Right cardiac atrium (tissue), 5 donors: ENCODE results near the gene HOXB5. TPM values are rescaled to one million over a fixed set of nuclear protein-coding genes. Genes with fewer than 3 reads are reported as not detected.

ENCODE experiments used
- ATAC-seq, 2 donors: fragments of 200-7000 bp; cut with Tn5 transposase; one replicate each; pipeline versions ENCODE4 v1.8.0 to v1.9.1; 2020; ENCODE audit warnings: moderate library complexity in 2 of 2, mild to moderate bottlenecking in 1 of 2
- DNase-seq, 3 donors: peaks; one replicate each; pipeline ENCODE4 v3.0.0-alpha.2; 2020
- H3K27ac ChIP-seq: one replicate; pipeline ENCODE4 v1.5.1; 2013; ENCODE audit warnings: mild to moderate bottlenecking, low read length, control low read depth, moderate library complexity
- H3K27me3 ChIP-seq: one replicate; pipeline ENCODE4 v1.6.1; 2013; ENCODE audit not compliant: control insufficient read depth, insufficient read depth
- H3K4me1 ChIP-seq: one replicate; pipeline ENCODE4 v1.6.1; 2013; ENCODE audit warnings: low read length; ENCODE audit not compliant: control insufficient read depth, insufficient read depth
- H3K4me3 ChIP-seq: one replicate; pipeline ENCODE4 v1.5.1; 2013; ENCODE audit warnings: low read length, control low read depth
- H3K9me3 ChIP-seq: one replicate; pipeline ENCODE4 v1.6.1; 2013; ENCODE audit warnings: low read length; ENCODE audit not compliant: control insufficient read depth
- WGBS: extraction: QIAGEN DNeasy Blood & Tissue Kit; methylation state at CpG from one replicate; pipeline ENCODE4 v1.1.7; 2013; 5-methylcytosine and 5-hydroxymethylcytosine counted together
- intact Hi-C, 4 donors: fragments of 100-400 bp; cut with DNase I; formaldehyde crosslinking; loops; one replicate each; pipeline versions ENCODE4 v1.11.0 to v1.14.0; 2022 to 2023
- polyA plus RNA-seq: library from polyadenylated mRNA; stranded (reverse); fragments of 200-250 nt; gene quantifications from one replicate; pipeline ENCODE4 v1.2.3, GENCODE V29; 2013
- total RNA-seq, 4 donors: library from RNA; stranded (reverse); fragmentation: NEBNext Ultra II Directional; extraction: Animal tissue kit (Norgen Biotek cat#: 25700); gene quantifications; one replicate each; pipeline ENCODE4 v1.2.1, GENCODE V29; 2021
- donor health status: healthy with polysubstance abuse.
- donor health status: DM: no; HTN: yes; CAD: no.
- donor health status: DM: no; HTN: no; CAD: no.
- donor health status: DM: no; HTN: yes; CAD: no; lungs with severe emphysema.
- donor health status: DM: yes; HTN: yes; CAD: no.

The HOXB5 gene
- total and polyA plus RNA-seq, 5 donors = 0.12 to 0.37 (median 0.14) TPM; not detected in 1

DNA sequence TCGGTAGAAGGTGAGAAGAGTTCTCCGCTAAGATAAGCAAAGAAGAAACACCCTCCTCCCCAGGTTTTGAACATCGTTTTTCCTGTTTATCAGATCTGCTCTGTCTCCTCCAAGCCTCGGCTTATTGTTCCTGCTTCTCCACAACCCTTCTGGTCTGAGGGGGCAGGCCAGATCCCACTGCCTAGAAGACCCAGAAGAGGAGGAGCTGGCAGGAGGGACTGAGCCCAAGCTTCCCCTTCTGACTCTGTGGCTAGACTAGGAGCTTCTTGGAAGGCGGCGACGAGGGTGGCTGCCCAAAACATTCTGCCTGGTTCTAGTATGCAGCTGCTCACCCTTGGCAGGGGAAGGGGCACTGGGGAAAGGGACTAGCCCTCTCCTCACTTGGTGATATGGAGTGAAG is 5.2 kb upstream of the HOXB5 start:
- ATAC-seq (no peak), DNase-seq (no peak)
- H3K4me3 ChIP-seq = no peak overlapping the region

DNA sequence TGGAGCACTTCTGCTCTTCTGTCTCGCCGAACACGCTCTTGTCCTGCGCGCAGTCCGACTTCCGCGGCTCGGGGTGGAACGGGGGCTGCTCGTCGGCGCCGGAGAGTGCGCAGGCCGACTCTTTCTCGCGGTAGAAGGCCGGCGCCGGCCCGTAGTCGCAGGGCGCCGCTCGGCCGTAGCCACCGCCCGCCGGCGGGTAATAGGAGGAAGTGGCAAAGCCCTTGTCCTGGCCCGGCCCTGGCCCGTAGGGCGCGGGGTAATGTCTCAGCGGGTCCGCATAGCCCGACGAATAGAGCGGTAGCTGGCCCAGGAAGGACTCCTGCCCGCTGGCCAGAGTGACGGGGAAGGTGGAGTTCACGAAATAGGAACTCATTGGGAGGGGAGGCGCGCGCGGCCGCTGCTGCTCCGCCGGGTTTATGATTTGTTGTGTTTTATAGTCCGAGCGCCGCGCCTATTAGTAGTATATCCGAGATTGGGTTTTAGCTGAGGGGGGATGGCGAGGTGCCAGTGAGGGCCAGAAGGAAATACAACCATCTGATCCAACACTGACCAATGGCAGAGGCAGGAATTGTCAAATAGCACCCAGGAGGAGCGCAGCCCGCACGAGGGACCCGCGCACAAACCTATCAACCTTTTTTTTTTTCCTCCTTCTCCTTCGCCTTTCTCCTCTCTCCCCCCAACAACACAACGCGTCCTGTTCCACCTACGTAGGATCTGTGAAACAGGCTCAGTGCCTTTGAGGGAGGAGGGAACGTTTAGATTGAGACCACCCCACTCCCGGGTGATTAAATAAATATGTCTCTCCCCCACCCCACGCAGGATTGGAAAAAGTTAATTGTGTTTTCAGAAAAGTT is 4.4 kb upstream of the HOXB5 start:
- DNase-seq (peak; percentile 46 to 75 (median 74)), ATAC-seq (peak; percentile 42 to 47)
- WGBS = under 1% methylated on average over 68 of the region's 68 CpGs
- intact Hi-C loops = loop anchor here in 2 of 4 donors (10.0 kb wide), 2 partner anchors 243 to 263 kb away; no protein-coding TSS in a partner anchor
- Histone ChIP-seq H3K27ac (no peak overlapping the region), H3K9me3 (no peaks in the 10 kb centered on the region), H3K4me1 (peaks cover 4% of the 10 kb centered on the region), H3K4me3 (peak overlapping the region; percentile 22), H3K27me3 (no peaks in the 10 kb centered on the region)

More for the DNA sequence above, 5.2 kb upstream of the HOXB5 start:
- intact Hi-C loops = loop anchor here in 2 of 4 donors (10.0 kb wide), 2 partner anchors 244 to 264 kb away; no protein-coding TSS in a partner anchor
- WGBS = 19% methylated on average over 7 of the region's 7 CpGs
- Histone ChIP-seq H3K4me1 (peaks cover 4% of the 10 kb centered on the region), H3K9me3 (no peaks in the 10 kb centered on the region), H3K27me3 (no peaks in the 10 kb centered on the region), H3K27ac (no peak overlapping the region)

DNA sequence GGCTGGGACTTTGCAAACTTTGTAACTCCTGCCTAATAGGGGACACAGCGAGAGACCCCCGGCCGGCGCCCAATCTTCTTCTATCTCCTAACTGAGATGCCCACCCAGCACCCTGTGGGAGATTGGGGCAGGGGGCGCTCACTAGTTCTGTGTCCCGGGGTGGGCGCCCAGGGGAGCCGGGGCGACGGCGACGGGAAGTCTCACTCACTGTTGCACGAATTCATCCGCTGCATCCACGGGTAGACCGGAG is 3.9 kb upstream of the HOXB5 start:
- no peak for DNase-seq
- Histone ChIP-seq H3K4me3 (peak overlapping the region; percentile 22), H3K9me3 (no peaks in the 10 kb centered on the region), H3K4me1 (peaks cover 4% of the 10 kb centered on the region), H3K27ac (no peak overlapping the region), H3K27me3 (no peaks in the 10 kb centered on the region)
- intact Hi-C loops = loop anchor here in 2 of 4 donors (10.0 kb wide), 2 partner anchors 243 to 263 kb away; no protein-coding TSS in a partner anchor
- ATAC-seq = no peak
- 2% methylated on average over 16 of the region's 16 CpGs for WGBS

DNA sequence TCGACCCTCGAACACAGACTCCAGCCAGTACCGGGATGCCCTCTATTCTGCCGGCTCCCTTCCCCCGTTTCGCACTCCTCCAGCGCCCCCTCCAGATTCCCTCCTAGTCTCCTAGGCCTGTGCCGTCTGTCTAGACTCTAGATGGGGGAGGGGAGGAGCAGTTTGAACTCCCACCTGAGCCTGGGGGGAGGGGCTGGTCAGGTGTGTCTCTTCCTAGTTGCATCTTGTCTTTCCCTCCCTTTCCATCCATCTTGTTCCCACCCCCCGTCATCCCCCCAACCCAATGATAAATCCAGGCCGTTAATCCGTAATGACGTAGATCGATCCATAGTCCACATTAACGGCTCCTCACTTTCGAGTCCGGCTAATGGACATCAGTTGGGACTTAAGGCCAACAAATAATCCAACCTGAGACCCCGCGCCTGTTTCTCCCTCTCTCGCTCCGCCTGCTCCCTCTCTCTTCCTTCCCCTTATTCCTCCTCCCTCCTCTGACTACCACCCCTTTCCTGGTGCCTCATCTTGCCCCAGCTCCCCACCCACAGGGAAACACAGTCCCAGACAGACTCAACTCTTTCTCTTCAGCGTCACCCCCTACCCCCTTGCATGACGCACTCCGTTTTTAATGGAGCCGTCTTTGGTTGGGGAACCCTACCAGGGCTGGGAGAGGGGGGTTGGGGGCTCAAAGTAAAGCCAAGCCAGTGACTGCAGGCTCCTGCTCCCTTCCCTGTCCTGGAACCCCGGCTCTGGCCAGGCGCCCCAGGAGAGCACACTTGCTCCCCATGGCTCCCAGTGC is 3.4 kb upstream of the HOXB5 start:
- Histone ChIP-seq H3K4me3 (peak overlapping the region; percentile 22), H3K4me1 (peaks cover 4% of the 10 kb centered on the region), H3K27me3 (no peaks in the 10 kb centered on the region), H3K27ac (no peak overlapping the region), H3K9me3 (no peaks in the 10 kb centered on the region)
- intact Hi-C loops = loop anchor here in 2 of 4 donors (10.0 kb wide), 2 partner anchors 242 to 262 kb away; no protein-coding TSS in a partner anchor
- ATAC-seq (no peak), DNase-seq (peak in 1 of 3 donors; percentile 54)
- 6% methylated on average over 26 of the region's 26 CpGs for WGBS

DNA sequence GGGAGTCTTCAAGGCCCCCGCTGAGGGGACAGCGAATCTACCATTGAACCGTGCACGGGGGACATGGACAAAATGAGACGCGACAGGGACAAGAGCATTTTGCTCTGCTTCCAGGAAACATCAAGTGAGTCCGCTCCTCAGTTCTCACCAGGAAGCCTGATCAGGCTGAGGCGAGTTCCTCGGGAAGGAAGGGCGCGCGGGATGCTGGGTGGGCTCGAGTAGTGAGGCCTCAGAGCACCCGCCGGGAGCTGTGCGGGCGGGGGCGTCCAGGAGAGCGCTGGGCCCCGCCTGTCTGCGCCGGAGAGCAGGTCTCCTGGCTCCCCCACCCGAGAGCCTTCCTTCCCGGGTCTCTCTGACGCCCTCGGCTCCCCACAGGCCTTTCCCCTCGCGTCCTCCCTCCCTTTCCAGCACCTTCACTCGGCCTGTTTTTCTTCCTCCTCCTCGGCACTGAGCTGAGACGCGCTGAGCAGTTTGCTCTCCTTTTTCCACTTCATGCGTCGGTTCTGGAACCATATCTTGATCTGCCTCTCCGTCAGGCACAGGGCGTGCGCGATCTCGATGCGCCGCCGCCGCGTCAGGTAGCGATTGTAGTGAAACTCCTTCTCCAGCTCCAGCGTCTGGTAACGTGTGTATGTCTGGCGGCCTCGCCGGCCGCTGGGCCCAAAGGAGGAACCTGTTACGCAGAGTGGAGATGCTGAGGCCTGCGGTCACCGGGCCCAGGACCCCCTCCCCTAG is 2.6 kb upstream of the HOXB5 start:
- H3K27ac ChIP-seq = no peak overlapping the region
- 10% methylated on average over 54 of the region's 54 CpGs for WGBS
- DNase-seq (peak in 1 of 3 donors; percentile 32), ATAC-seq (no peak)
- H3K9me3 ChIP-seq = no peaks in the 10 kb centered on the region
- H3K4me1 ChIP-seq = peaks cover 4% of the 10 kb centered on the region
- intact Hi-C loops = loop anchor here in 2 of 4 donors (10.0 kb wide), 2 partner anchors 241 to 261 kb away; no protein-coding TSS in a partner anchor
- H3K4me3 ChIP-seq = no peak overlapping the region
- no peaks in the 10 kb centered on the region for H3K27me3 ChIP-seq

DNA sequence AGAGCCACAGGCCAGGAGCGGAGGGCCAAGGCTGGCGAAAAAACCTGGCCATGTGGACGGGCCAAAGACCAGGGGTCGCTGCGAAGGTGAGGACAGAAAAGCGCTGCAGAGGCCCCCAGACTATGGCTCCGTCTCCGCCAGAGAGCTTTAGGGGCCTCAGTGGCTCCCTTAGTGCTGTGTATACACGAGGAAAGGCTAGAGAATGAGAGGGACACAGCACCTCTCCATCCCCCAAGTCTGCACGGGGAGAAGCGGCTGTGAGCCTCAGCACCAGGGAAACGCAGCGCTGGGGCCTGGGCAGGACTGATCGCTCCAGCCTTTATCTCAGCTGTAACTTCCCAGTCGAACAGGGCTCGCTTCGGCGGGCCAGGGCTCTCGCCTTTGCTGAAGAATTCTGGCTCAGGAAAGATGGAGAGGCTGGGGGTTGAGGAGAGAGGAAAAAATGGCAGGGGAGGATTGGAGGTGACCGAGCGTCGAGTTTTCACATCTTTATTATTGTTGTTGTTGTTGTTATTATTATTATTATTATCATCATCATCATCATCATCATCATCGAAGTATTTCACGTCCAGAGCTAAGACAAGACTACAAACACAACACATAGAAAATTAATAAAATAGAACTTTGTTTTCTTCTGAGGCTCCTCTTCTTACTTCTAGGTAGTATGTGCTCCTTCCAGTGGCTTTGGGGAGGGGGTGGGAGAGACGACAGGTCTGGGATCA is 1.9 kb upstream of the HOXB5 start:
- peaks cover 4% of the 10 kb centered on the region for H3K4me1 ChIP-seq
- H3K27me3 ChIP-seq = no peaks in the 10 kb centered on the region
- H3K27ac ChIP-seq = no peak overlapping the region
- DNase-seq = peak in 1 of 3 donors; percentile 7
- 43% methylated on average over 25 of the region's 25 CpGs for WGBS
- ATAC-seq = no peak
- H3K4me3 ChIP-seq = no peak overlapping the region
- no peaks in the 10 kb centered on the region for H3K9me3 ChIP-seq
- intact Hi-C loops = loop anchor here in 2 of 4 donors (10.0 kb wide), 2 partner anchors 241 to 261 kb away; no protein-coding TSS in a partner anchor

DNA sequence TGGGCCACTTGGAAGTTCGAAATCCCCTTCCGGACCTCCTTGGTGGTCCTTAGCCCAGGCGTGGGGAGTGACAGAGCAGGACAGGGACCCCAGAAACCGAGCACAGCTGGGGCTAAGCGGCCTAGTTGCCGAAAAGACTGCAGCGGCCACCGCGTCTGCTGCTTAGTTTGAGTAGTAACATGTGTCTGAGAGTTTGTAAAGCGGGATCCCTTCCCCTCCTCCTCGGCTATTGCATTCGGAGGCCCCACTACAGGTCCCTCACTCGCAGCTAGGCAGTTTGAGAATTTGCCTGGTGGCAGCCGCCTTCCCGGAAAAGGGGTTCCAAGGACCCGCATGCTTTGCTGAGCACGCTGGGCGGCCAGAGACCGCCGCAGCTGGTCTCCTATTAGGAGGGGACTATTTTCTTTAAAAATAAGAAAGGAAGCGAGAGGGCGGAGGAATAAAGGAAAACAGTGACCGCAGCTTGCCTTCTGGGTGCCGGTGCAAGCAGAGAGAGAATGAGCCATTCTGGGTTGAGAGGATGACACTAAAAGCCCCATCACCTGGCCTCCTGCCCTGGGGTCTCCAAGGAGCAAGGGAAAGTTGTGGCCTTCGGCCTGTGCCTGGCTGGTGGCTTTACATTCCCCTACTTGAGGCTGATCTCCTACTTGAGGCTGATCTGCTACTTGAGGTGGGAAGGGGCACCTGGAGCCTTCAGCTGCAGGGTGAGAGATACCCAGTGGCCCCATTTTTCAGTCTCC is 1.1 kb upstream of the HOXB5 start:
- peak in 1 of 3 donors; percentile 18 for DNase-seq
- H3K4me3 ChIP-seq = no peak overlapping the region
- no peak overlapping the region for H3K27ac ChIP-seq
- peaks cover 4% of the 10 kb centered on the region for H3K4me1 ChIP-seq
- 42% methylated on average over 25 of the region's 25 CpGs for WGBS
- no peaks in the 10 kb centered on the region for H3K27me3 ChIP-seq
- intact Hi-C loops = loop anchor here in 2 of 4 donors (10.0 kb wide), 2 partner anchors 240 to 260 kb away; no protein-coding TSS in a partner anchor
- no peak for ATAC-seq
- no peaks in the 10 kb centered on the region for H3K9me3 ChIP-seq

DNA sequence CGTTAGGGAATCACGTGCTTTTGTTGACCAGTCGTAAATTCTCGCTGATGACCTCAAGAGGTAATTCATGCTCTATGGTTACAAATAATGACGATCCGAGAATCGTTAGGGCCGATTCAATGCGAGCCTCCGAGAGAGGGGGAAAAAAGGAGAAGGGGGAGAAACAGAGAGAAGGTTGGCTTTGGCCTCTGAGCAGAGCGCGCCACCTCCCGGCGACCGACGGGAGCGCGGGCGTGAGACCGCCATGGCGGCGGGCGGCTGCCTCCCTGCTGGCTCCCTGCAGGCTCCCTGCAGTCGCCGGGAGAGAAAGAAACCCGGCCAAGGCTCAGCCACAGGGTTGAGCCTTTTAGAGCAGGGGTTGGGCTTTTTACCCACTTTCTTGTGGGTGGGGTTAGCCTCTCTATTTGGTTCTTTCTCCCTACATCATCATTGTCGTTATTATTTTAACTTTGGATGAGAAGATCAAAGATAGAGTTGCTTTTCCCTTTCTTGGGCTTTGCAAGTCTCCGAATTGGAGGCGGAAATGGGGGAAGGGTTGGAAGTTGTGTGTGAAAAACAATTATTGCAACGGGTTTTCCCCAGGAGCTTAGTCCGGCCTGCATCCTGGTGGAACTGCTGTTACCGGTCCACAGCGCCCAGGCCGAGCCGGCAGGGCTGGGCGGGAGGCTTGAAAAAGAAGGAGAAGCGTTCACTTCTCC is 410 bp upstream of the HOXB5 start:
- intact Hi-C loops = loop anchor here in 2 of 4 donors (10.0 kb wide), 2 partner anchors 239 to 259 kb away; no protein-coding TSS in a partner anchor
- Histone ChIP-seq H3K9me3 (no peaks in the 10 kb centered on the region), H3K4me1 (peaks cover 4% of the 10 kb centered on the region), H3K4me3 (peak overlapping the region; percentile 6), H3K27me3 (no peaks in the 10 kb centered on the region), H3K27ac (no peak overlapping the region)
- WGBS = 10% methylated on average over 37 of the region's 37 CpGs
- DNase-seq (peak; percentile 69 to 91 (median 90)), ATAC-seq (peak; percentile 56 to 68)

DNA sequence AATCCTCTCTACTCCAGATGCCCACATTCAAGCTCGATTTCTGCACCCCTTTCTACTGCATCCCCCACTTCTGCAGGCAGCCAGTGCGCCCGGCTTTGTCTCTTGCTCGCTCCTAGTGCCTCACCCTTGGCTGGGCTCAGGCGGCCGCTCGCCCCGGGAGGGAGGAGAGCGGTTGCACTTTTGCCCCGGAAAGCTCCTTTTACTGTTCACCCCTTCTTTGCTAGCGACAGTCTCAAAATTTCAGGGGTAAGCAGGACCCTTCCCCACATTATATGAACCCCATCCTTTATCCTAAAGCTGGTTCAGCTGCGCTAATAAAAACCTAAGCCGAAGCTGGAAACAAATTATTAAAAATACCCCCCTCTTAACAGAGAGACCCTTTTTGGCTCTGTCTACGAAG is 1.0 kb downstream of the HOXB5 start:
- Histone ChIP-seq H3K27me3 (no peaks in the 10 kb centered on the region), H3K4me1 (no peaks in the 10 kb centered on the region), H3K4me3 (peak overlapping the region; percentile 12), H3K27ac (no peak overlapping the region), H3K9me3 (no peaks in the 10 kb centered on the region)
- intact Hi-C loops = loop anchor here in 2 of 4 donors (10.0 kb wide), 2 partner anchors 238 to 258 kb away; no protein-coding TSS in a partner anchor
- 10% methylated on average over 14 of the region's 14 CpGs for WGBS
- ATAC-seq = peak in 1 of 2 donors; percentile 13
- DNase-seq = no peak
